SU-DHL-6 (cell line): Measurements from ENCODE around the gene ZNF273.

Experiments used
- H2AFZ ChIP-seq: fragments of 200-600 bp; sonication (generic); 2 replicates; pipeline ENCODE4 v1.6.1; 2014; ENCODE audit warnings: low read depth, mild to moderate bottlenecking, moderate library complexity, mixed read lengths, antibody characterized with exemption, low read length; ENCODE audit not compliant: severe bottlenecking
- H3F3A ChIP-seq: fragments of 200-600 bp; shearing (Covaris generic); 2 replicates; pipeline ENCODE4 v1.6.0; 2016; ENCODE audit warnings: antibody characterized with exemption, mild to moderate bottlenecking; ENCODE audit not compliant: insufficient read depth
- H3K27ac ChIP-seq: fragments of 200-600 bp; sonication (generic); 2 replicates; pipeline ENCODE4 v1.5.1; 2016; ENCODE audit warnings: low read depth, mild to moderate bottlenecking, low read length, moderate library complexity, mixed read lengths
- H3K27me3 ChIP-seq: fragments of 200-600 bp; sonication (generic), shearing (Covaris generic); 2 replicates; pipeline ENCODE4 v1.6.0; 2014; ENCODE audit warnings: mild to moderate bottlenecking, low read length
- H3K36me3 ChIP-seq: fragments of 200-600 bp; sonication (generic); 2 replicates; pipeline ENCODE4 v1.6.1; 2014; ENCODE audit warnings: mild to moderate bottlenecking, low read length, mixed read lengths
- H3K4me2 ChIP-seq: fragments of 300-600, 200-600 bp; shearing (Covaris generic), sonication (generic); 2 replicates; pipeline ENCODE4 v1.6.0; 2014; ENCODE audit warnings: low read length, low read depth, mild to moderate bottlenecking; ENCODE audit not compliant: poor library complexity, severe bottlenecking
- H3K4me3 ChIP-seq: fragments of 200-600 bp; sonication (generic); 2 replicates; pipeline ENCODE4 v1.5.1; 2014; ENCODE audit warnings: antibody characterized with exemption, low read length, mild to moderate bottlenecking, mixed read lengths; ENCODE audit not compliant: insufficient read depth, poor library complexity, severe bottlenecking
- H3K79me2 ChIP-seq: fragments of 200-600 bp; sonication (generic); 2 replicates; pipeline ENCODE4 v1.6.1; 2014; ENCODE audit warnings: mild to moderate bottlenecking, low read length, moderate library complexity; ENCODE audit not compliant: insufficient read depth
- H3K9ac ChIP-seq: fragments of 200-600 bp; sonication (generic); 2 replicates; pipeline ENCODE4 v1.7.0; 2014; ENCODE audit warnings: mild to moderate bottlenecking, low read length
- H3K9me2 ChIP-seq: fragments of 200-600 bp; sonication (generic); replicated peaks from 2 replicates; pipeline ENCODE4 v1.6.1; 2014; ENCODE audit warnings: low read length; ENCODE audit not compliant: insufficient read depth
- H3K9me3 ChIP-seq: fragments of 200-600 bp; sonication (generic); 2 replicates; pipeline ENCODE4 v1.6.1; 2014; ENCODE audit warnings: low read length, mixed read lengths; ENCODE audit not compliant: insufficient read depth
- H4K20me1 ChIP-seq: fragments of 200-600 bp; sonication (generic); 2 replicates; pipeline ENCODE4 v1.6.1; 2014; ENCODE audit warnings: low read depth, mild to moderate bottlenecking, antibody characterized with exemption, low read length, moderate library complexity, mixed read lengths
- CTCF ChIP-seq: fragments of 200-600 bp; sonication (generic); IDR thresholded peaks from one replicate; pipeline ENCODE4 v1.5.1; 2017; ENCODE audit warnings: antibody characterized with exemption, mild to moderate bottlenecking, low read length, moderate library complexity; ENCODE audit not compliant: insufficient read depth, poor library complexity, severe bottlenecking
- EZH2phosphoT487 ChIP-seq: fragments of 200-600 bp; sonication (generic), shearing (Covaris generic); conservative IDR thresholded peaks from 2 replicates; pipeline ENCODE4 v1.6.1; 2018; ENCODE audit warnings: mild to moderate bottlenecking, antibody characterized with exemption, low read length, moderate library complexity, mixed read lengths

ZNF273 gene

GRCh38 chr7:64870656-64871055 lies 32.4 kb upstream of the ZNF273 start:
- H3K36me3 ChIP-seq = no peaks in the 10 kb centered on the region
- no peak overlapping the region for H3K4me2 ChIP-seq
- no peaks in the 10 kb centered on the region for H3K79me2 ChIP-seq

GRCh38 chr7:64871761-64872160 lies 31.3 kb upstream of the ZNF273 start:
- H3K27me3 ChIP-seq = no peaks in the 10 kb centered on the region

More at GRCh38 chr7:64870656-64871055, 32.4 kb upstream of the ZNF273 start:
- no peaks in the 10 kb centered on the region for H3K9me3 ChIP-seq
- TF ChIP-seq CTCF (no peak), EZH2phosphoT487 (no peak)
- no peak overlapping the region for H2AFZ ChIP-seq
- H3K4me3 ChIP-seq = no peak overlapping the region
- no peaks in the 10 kb centered on the region for H3K27me3 ChIP-seq
- H3K9ac ChIP-seq = no peak overlapping the region
- no peaks in the 10 kb centered on the region for H4K20me1 ChIP-seq
- H3K27ac ChIP-seq = no peak overlapping the region
- H3K9me2 ChIP-seq = no peaks in the 10 kb centered on the region
- no peaks in the 10 kb centered on the region for H3F3A ChIP-seq

GRCh38 chr7:64872351-64873154 lies 30.5 kb upstream of the ZNF273 start:
- Histone ChIP-seq H3K36me3 (no peaks in the 10 kb centered on the region), H3K79me2 (no peaks in the 10 kb centered on the region), H3K27me3 (no peaks in the 10 kb centered on the region), H3K4me3 (no peak overlapping the region), H3K9me3 (no peaks in the 10 kb centered on the region), H2AFZ (no peak overlapping the region), H4K20me1 (no peaks in the 10 kb centered on the region), H3K9ac (no peak overlapping the region), H3F3A (no peaks in the 10 kb centered on the region), H3K9me2 (no peaks in the 10 kb centered on the region), H3K27ac (no peak overlapping the region), H3K4me2 (no peak overlapping the region)
- TF ChIP-seq EZH2phosphoT487 (no peak), CTCF (no peak)

More at GRCh38 chr7:64871761-64872160, 31.3 kb upstream of the ZNF273 start:
- Histone ChIP-seq H3K4me2 (no peak overlapping the region), H3F3A (no peaks in the 10 kb centered on the region), H3K4me3 (no peak overlapping the region), H3K79me2 (no peaks in the 10 kb centered on the region), H4K20me1 (no peaks in the 10 kb centered on the region), H3K36me3 (no peaks in the 10 kb centered on the region), H2AFZ (no peak overlapping the region), H3K9me2 (no peaks in the 10 kb centered on the region), H3K27ac (no peak overlapping the region), H3K9me3 (no peaks in the 10 kb centered on the region), H3K9ac (no peak overlapping the region)
- no peak for TF ChIP-seq CTCF
- TF ChIP-seq EZH2phosphoT487 = no peak
